Chondrocyte (in vitro differentiated cells): ENCODE results near the gene NEO1. TPM values are rescaled to one million over a fixed set of nuclear protein-coding genes. Genes with fewer than 3 reads are reported as not detected.

Experiments used
- DNase-seq: peaks from one replicate; pipeline ENCODE4 v3.0.0; 2021; ENCODE audit warnings: mixed read lengths, low spot score
- H3K27ac Mint-ChIP-seq: one replicate; pipeline ENCODE4 v1.8.0; 2021; ENCODE audit warnings: mild to moderate bottlenecking, moderate library complexity, mixed read lengths; ENCODE audit not compliant: unreplicated experiment
- H3K27me3 Mint-ChIP-seq: 2 replicates; pipeline ENCODE4 v1.8.0; 2021; ENCODE audit warnings: low read depth, mixed read lengths
- H3K36me3 Mint-ChIP-seq: 2 replicates; pipeline ENCODE4 v1.8.0; 2021; ENCODE audit warnings: low read depth, mixed read lengths
- H3K4me1 Mint-ChIP-seq: 2 replicates; pipeline ENCODE4 v1.8.0; 2021; ENCODE audit warnings: low read depth, mild to moderate bottlenecking, mixed read lengths
- H3K4me3 Mint-ChIP-seq: one replicate; pipeline ENCODE4 v1.8.0; 2021; ENCODE audit warnings: mild to moderate bottlenecking, moderate library complexity, mixed read lengths; ENCODE audit not compliant: unreplicated experiment
- H3K9me3 Mint-ChIP-seq: 2 replicates; pipeline ENCODE4 v1.8.0; 2021; ENCODE audit warnings: low read depth, mixed read lengths
- total RNA-seq: library from RNA; stranded (reverse); gene quantifications from 3 replicates; pipeline ENCODE4 v1.2.1, GENCODE V29; 2021
- TF ChIP-seq, protein P1 (sequence below): fragments of 200-600 bp; sonication (generic); IDR thresholded peaks from 2 replicates; pipeline ENCODE4 v1.5.0; 2021; ENCODE audit warnings: antibody characterized with exemption, mild to moderate bottlenecking, moderate library complexity

NEO1 gene
- total RNA-seq, 1 donor from 2014 or later = 42.1 TPM

DNA sequence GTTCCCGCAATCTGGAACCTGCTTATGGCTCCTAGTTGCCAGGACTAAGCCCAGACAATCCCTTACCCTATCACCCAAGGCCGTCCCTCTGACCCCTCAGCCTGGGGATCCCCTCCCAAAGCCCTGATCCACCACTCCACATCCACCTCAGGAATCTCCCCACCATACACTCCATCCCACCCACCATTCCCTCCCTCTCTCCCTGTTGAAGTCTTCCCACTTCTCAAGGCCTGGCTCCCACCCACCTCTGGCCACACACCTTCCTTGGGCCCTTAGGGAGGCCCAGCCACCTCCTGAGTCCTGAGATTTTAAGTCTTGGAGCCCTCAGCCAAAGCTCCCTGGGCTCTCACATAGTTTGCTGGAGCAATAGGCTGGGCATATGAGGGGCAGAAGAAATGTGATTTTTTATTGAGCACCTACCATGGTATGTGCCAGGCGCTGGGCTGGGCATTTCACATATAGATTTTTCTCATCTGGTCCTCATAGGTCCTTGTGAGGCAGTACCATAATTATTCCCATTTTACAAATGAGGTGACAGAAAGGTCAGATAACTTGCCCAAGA, 268.4 kb downstream of the NEO1 start:
- H3K36me3 Mint-ChIP-seq = no peaks in the 10 kb centered on the region
- peak; percentile 48 for DNase-seq
- H3K27me3 Mint-ChIP-seq = peaks cover 5% of the 10 kb centered on the region
- H3K4me3 Mint-ChIP-seq = no peak overlapping the region
- peaks cover 3% of the 10 kb centered on the region for H3K4me1 Mint-ChIP-seq
- H3K27ac Mint-ChIP-seq = no peak overlapping the region
- no peaks in the 10 kb centered on the region for H3K9me3 Mint-ChIP-seq
- TF ChIP-seq, protein P1, sequence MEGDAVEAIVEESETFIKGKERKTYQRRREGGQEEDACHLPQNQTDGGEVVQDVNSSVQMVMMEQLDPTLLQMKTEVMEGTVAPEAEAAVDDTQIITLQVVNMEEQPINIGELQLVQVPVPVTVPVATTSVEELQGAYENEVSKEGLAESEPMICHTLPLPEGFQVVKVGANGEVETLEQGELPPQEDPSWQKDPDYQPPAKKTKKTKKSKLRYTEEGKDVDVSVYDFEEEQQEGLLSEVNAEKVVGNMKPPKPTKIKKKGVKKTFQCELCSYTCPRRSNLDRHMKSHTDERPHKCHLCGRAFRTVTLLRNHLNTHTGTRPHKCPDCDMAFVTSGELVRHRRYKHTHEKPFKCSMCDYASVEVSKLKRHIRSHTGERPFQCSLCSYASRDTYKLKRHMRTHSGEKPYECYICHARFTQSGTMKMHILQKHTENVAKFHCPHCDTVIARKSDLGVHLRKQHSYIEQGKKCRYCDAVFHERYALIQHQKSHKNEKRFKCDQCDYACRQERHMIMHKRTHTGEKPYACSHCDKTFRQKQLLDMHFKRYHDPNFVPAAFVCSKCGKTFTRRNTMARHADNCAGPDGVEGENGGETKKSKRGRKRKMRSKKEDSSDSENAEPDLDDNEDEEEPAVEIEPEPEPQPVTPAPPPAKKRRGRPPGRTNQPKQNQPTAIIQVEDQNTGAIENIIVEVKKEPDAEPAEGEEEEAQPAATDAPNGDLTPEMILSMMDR = no peak

DNA sequence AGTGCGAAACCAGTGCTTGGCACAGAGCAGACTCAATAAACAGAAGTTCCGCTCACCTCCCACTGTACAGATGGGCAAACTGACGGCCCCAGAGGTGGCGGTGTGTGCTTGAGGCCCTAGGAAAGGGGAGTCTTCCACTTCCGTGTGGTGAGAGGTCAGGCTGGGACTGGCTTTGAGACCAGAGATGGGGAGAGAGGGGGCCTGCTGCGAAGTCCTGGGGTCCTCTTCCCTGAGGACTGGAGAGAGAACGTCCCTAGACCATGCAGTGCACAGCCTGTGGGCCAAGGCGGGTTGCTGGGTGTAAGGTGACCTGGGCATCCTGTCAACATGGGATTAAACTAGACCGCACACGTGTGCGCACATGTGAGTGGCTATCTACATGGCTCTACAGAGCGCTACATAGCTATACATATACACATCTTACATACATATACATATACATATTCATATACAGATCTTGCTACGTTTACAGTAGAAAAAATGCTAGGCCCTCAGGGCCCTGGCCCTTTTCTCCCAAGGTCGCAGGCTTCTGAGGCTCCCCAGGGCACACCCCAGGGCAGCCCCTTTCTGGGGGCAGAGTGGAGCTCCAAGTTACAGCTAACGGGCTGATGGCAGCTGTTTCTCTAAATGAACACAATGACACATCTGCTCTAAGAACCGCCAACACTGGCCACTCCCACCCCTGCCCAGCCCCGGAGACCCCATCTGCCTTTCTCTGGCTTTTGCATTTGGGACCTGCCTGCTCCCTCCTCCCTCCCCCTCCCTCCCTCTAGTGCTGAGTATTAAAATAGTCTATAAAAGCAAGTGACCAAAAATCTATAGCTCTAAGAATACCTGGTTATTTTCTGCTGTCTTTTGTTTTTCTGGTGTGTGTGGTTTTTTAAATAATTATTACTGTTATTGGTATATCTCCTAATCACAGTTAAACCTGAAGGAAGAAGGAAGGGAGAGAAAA, 269.5 kb downstream of the NEO1 start:
- H3K36me3 Mint-ChIP-seq = no peaks in the 10 kb centered on the region
- TF ChIP-seq, protein P1 = no peak
- peak; percentile 40 for DNase-seq
- H3K9me3 Mint-ChIP-seq = no peaks in the 10 kb centered on the region
- H3K4me1 Mint-ChIP-seq = peaks cover 7% of the 10 kb centered on the region
- H3K4me3 Mint-ChIP-seq = no peak overlapping the region
- peaks cover 9% of the 10 kb centered on the region for H3K27me3 Mint-ChIP-seq
- no peak overlapping the region for H3K27ac Mint-ChIP-seq

DNA sequence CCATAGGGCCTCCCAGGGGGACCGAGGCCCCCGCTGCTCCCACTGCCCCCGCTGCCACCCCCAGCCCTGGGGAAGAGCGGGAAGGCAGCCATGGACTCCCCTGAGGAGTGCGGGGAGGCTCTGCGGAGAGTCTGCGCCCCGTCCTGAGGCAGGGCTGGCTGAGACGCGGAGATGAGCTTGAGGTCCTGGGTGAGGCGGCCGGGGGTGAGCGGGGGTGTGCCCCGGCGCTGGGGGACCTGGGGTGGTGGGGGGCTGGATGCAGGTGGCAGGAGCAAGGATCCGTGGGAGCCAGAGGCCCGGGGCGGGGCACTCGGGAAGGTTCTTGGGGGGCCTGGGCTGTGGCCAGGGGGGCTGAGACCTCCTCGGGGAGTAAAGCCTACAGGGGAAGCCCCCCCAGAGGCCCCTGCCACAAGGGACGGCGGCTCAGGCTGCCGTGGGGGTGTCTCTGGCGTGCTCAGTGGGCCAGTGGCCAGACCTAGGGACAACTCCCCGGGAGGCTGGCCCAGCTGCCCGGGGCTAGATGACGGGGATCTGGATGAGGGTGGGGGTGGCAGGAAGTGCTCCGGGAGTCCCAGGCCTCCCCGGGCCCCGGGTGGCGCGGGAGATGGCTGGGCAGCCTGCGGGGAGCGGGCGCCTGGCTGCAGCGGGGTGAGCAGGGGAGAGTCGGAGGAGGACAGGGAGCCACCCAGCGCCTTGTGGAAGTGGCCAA, 270.6 kb downstream of the NEO1 start:
- Mint-ChIP-seq H3K4me1 (peaks cover 7% of the 10 kb centered on the region), H3K36me3 (no peaks in the 10 kb centered on the region), H3K27me3 (peaks cover 9% of the 10 kb centered on the region), H3K4me3 (no peak overlapping the region), H3K9me3 (no peaks in the 10 kb centered on the region), H3K27ac (no peak overlapping the region)
- TF ChIP-seq, protein P1 = no peak
- DNase-seq = peak; percentile 85

DNA sequence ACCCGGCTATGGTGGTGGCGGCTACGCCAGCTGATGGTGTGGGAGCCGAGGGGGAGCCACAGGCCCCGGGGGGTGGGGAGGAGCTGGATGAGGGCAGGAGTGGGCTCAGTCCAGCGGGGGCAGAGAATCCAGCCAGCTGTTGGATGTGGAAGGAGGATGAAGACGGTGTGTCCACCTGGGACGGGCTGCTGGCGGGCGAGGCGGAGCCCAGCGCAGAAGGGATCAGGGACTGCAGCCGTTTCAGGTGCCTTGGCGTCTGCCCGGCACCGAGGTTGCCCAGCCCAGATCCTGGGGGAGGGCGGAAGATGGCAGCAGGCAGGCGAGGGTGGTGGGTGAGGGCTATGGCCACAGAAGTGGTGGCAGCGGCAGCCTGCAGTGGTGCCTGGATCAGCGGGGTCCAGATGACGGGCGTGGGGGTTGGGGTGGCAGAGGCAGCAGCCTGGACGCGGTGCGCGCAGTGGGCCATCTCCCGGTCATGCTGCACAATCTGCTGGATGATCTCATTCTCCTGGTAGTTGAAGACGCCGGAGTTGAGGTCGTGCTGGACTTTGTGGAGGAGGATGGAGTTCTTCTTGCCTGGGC, 271.2 kb downstream of the NEO1 start:
- H3K4me1 Mint-ChIP-seq = peaks cover 7% of the 10 kb centered on the region
- TF ChIP-seq, protein P1 = no peak
- H3K9me3 Mint-ChIP-seq = no peaks in the 10 kb centered on the region
- no peak overlapping the region for H3K27ac Mint-ChIP-seq
- peaks cover 9% of the 10 kb centered on the region for H3K27me3 Mint-ChIP-seq
- no peak overlapping the region for H3K4me3 Mint-ChIP-seq
- DNase-seq = no peak
- H3K36me3 Mint-ChIP-seq = no peaks in the 10 kb centered on the region

DNA sequence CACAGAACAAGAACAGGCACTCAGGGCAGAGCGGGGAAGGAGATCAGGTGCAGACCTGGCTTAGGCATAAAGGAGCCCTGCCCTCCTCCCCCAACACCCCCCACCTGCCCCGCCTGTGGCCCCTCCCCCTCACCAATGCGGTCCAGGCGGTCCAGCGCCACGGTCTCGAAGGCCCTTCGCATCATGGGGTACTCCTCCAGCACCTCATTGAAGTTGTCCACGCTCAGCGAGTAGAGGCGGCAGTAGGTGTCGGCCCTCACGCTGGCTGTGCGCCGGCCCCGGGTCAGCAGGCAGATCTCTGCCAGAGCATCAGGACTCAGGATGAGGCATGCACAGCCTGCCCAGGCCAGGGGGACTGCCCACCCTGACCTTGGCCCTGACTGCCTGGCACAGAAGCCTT, 271.7 kb downstream of the NEO1 start:
- no peak overlapping the region for H3K27ac Mint-ChIP-seq
- no peak overlapping the region for H3K4me3 Mint-ChIP-seq
- H3K4me1 Mint-ChIP-seq = peaks cover 7% of the 10 kb centered on the region
- peaks cover 9% of the 10 kb centered on the region for H3K27me3 Mint-ChIP-seq
- DNase-seq = peak; percentile 89
- no peaks in the 10 kb centered on the region for H3K36me3 Mint-ChIP-seq
- no peaks in the 10 kb centered on the region for H3K9me3 Mint-ChIP-seq
- TF ChIP-seq, protein P1 = no peak
